Suprapubic skin (tissue), 4 donors: ENCODE measurements around the gene CBL. TPM values are rescaled to one million over a fixed set of nuclear protein-coding genes. Genes with fewer than 3 reads are reported as not detected.

Source experiments
- DNase-seq, 2 donors: peaks; one replicate each; pipeline ENCODE4 v3.0.0-alpha.2; 2019; ENCODE audit warnings: low spot score in 2 of 2
- H3K27ac ChIP-seq: fragments of 200-600 bp; sonication (generic); one replicate; pipeline ENCODE4 v1.5.1; 2019
- H3K27me3 ChIP-seq: fragments of 200-600 bp; sonication (generic); one replicate; pipeline ENCODE4 v1.5.1; 2019
- H3K36me3 ChIP-seq: fragments of 200-600 bp; sonication (generic); one replicate; pipeline ENCODE4 v1.5.1; 2019
- H3K4me1 ChIP-seq: fragments of 200-600 bp; sonication (generic); one replicate; pipeline ENCODE4 v1.5.1; 2019
- H3K4me3 ChIP-seq: fragments of 200-600 bp; sonication (generic); one replicate; pipeline ENCODE4 v1.5.1; 2019; ENCODE audit warnings: mild to moderate bottlenecking
- H3K9me3 ChIP-seq: fragments of 200-600 bp; sonication (generic); one replicate; pipeline ENCODE4 v1.5.1; 2019
- CTCF ChIP-seq, 2 donors: fragments of 200-600 bp in 1 of 2; fragments of 450-650 bp in 1 of 2; sonication (generic) in 1 of 2; IDR thresholded peaks; one replicate each; pipeline ENCODE4 v1.5.1; 2016 to 2019; ENCODE audit warnings: antibody characterized with exemption in 2 of 2, mild to moderate bottlenecking in 1 of 2, moderate library complexity in 1 of 2
- EP300 ChIP-seq: sonication (generic); formaldehyde crosslinking; IDR thresholded peaks from one replicate; pipeline ENCODE4 v1.6.1; 2017; ENCODE audit warnings: antibody characterized with exemption
- POLR2A ChIP-seq, 2 donors: fragments of 450-650 bp; IDR thresholded peaks; one replicate each; pipeline ENCODE4 v1.6.1; 2017; ENCODE audit warnings: antibody characterized with exemption in 2 of 2, mild to moderate bottlenecking in 2 of 2, moderate library complexity in 2 of 2
- POLR2AphosphoS5 ChIP-seq, 3 donors: sonication (generic); formaldehyde crosslinking; IDR thresholded peaks; one replicate each; pipeline ENCODE4 v1.6.1; 2017; ENCODE audit warnings: antibody characterized with exemption in 3 of 3
- WGBS: methylation state at CpG from one replicate; pipeline ENCODE4 v1.1.5; 2018; 5-methylcytosine and 5-hydroxymethylcytosine counted together
- total RNA-seq, 4 donors: library from RNA; depleted of rRNA; stranded (reverse); fragments of >200 nt; gene quantifications; one replicate each; pipeline ENCODE4 v1.1.0, GENCODE V29; 2016

The CBL gene
- total RNA-seq, 4 donors from 2014 or later, result 13.2 to 17.4 (median 17.2) TPM

DNA sequence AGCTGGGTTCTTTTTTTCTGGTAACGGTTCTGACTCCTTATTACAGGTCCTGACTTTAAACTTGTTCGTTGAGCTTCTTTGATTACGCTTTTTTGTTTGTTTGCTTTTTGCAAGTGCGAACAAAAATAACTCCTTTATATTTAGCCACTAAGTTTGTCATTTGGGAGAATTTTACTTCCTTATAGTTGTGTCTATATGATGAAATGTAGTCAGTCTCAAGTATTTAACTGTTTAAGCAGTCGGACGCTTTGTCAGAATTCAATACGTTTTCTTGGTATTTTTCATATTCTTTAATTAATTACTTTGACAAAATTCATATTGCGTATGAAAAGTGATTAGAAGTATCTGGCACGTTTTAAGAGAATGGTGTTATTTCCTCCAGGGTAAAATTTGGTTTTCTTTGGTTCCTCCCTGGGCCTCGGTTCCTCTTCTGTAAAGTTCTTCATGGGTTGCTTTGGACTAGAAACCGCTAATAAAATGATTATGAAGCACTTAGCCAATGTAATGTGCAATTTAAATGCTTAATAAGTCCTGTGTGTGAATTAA, 1.3 kb downstream of the CBL start:
- Histone ChIP-seq H3K27ac (peak overlapping the region; percentile 95), H3K9me3 (no peaks in the 10 kb centered on the region)
- no peak for DNase-seq

GRCh38 chr11:119209186-119209585, 3.0 kb downstream of the CBL start:
- H3K27ac ChIP-seq, result no peak overlapping the region
- WGBS, result 83% methylated on average over 7 of the region's 7 CpGs
- no peaks in the 10 kb centered on the region for H3K9me3 ChIP-seq
- H3K4me3 ChIP-seq, result no peak overlapping the region
- no peaks in the 10 kb centered on the region for H3K36me3 ChIP-seq
- H3K27me3 ChIP-seq, result no peaks in the 10 kb centered on the region
- no peak for DNase-seq
- TF ChIP-seq POLR2AphosphoS5 (IDR thresholded peaks at IDR 0.05) (no peak), POLR2A (IDR thresholded peaks at IDR 0.05) (no peak), CTCF (IDR thresholded peaks at IDR 0.05) (no peak), EP300 (no peak)
- peaks cover 25% of the 10 kb centered on the region for H3K4me1 ChIP-seq

More for the DNA sequence above, 1.3 kb downstream of the CBL start:
- H3K4me3 ChIP-seq, result peak overlapping the region; percentile 94
- TF ChIP-seq POLR2AphosphoS5 (IDR thresholded peaks at IDR 0.05), result no peak
- no peak for TF ChIP-seq CTCF (IDR thresholded peaks at IDR 0.05)
- no peak for TF ChIP-seq POLR2A (IDR thresholded peaks at IDR 0.05)
- 33% methylated on average over 11 of the region's 11 CpGs for WGBS
- H3K27me3 ChIP-seq, result no peaks in the 10 kb centered on the region
- no peaks in the 10 kb centered on the region for H3K36me3 ChIP-seq
- peaks cover 22% of the 10 kb centered on the region for H3K4me1 ChIP-seq

DNA sequence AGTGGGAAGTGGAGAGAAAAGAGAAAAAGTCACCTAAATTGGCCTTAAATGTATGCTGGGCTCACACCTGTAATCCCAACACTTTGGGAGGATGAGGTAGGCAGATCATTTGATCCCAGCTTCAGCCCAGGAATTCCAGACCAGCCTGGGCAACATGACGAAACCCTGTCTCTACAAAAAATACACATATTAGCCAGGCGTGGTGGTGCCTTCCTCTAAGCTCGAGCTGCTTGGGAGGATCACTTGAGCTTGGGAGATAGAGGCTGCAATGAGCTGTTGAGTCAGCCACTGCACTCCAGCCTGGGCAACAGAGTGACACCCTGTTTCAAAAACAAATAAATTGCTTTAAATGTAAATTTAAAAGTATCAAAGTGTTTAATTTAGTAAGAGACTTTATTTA, 3.9 kb downstream of the CBL start:
- DNase-seq, result no peak
- Histone ChIP-seq H3K27ac (no peak overlapping the region), H3K4me3 (no peak overlapping the region), H3K27me3 (no peaks in the 10 kb centered on the region), H3K36me3 (no peaks in the 10 kb centered on the region), H3K9me3 (no peaks in the 10 kb centered on the region), H3K4me1 (peaks cover 25% of the 10 kb centered on the region)
- no peak for TF ChIP-seq EP300
- no peak for TF ChIP-seq CTCF (IDR thresholded peaks at IDR 0.05)
- TF ChIP-seq POLR2AphosphoS5 (IDR thresholded peaks at IDR 0.05), result no peak
- TF ChIP-seq POLR2A (IDR thresholded peaks at IDR 0.05), result no peak
- WGBS, result 82% methylated on average over 3 of the region's 3 CpGs

DNA sequence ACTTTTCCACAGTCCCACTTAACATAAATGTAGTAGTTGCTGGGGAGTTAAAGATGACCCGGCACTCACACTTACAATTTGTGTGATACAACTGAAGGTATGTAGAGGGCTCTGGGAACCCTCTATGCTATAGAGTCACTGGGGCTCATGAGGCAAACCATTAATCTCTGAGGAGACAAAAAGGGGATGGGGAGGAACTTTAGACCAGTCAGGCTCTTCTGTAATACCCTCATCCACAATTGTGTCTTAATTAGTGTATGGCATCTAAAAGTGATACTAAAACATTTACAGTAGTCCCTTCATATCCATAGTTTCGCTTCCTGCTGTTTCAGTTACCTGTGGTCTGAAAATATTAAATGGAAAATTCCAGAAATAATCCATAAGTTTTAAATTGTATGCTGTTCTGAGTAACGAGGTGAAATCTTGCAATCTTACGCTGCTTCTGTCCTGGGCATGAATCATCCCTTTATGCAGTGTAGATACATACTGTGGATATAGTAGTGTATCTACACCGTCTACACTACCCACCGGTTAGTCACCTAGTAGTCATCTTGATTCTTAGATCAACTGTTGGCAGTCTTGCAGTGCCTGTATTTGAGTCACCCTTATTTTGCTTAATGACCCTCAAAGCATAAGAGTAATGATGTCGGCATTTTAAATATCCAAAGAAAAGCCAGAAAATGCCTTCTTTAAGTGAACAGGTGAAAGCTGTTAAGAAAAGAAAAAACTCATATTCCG, 12.2 kb downstream of the CBL start:
- WGBS, result 76% methylated on average over 8 of the region's 8 CpGs
- Histone ChIP-seq H3K27ac (no peak overlapping the region), H3K36me3 (no peaks in the 10 kb centered on the region), H3K4me1 (no peaks in the 10 kb centered on the region), H3K9me3 (no peaks in the 10 kb centered on the region), H3K4me3 (no peak overlapping the region), H3K27me3 (no peaks in the 10 kb centered on the region)
- TF ChIP-seq POLR2AphosphoS5 (IDR thresholded peaks at IDR 0.05), result no peak
- TF ChIP-seq POLR2A (IDR thresholded peaks at IDR 0.05), result no peak
- no peak for TF ChIP-seq EP300
- TF ChIP-seq CTCF (IDR thresholded peaks at IDR 0.05), result no peak
- no peak for DNase-seq

DNA sequence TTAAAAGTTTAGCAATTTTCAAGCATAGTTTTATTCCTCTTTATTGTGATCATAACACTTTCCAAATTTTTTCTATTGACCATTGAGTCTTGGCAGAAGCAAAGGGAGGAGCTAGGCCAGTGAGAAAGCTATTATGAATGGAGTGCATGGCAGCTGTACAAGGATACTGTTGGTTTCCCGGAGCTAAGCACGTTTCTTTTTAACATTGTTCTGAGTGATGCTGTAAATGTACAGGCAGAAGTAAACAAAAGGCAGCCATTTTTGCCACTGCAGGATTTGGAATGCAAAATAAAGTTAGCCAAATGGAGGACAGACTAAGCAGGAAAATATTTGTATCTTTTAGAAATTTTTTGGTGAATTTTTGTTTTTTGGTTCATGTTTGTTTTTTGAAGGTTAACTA, 16.2 kb downstream of the CBL start:
- H3K36me3 ChIP-seq, result no peaks in the 10 kb centered on the region
- TF ChIP-seq EP300 (no peak), CTCF (IDR thresholded peaks at IDR 0.05) (no peak), POLR2AphosphoS5 (IDR thresholded peaks at IDR 0.05) (no peak), POLR2A (IDR thresholded peaks at IDR 0.05) (no peak)
- no peak overlapping the region for H3K27ac ChIP-seq
- no peak for DNase-seq
- H3K4me3 ChIP-seq, result no peak overlapping the region
- 11% methylated on average over 2 of the region's 2 CpGs for WGBS
- H3K27me3 ChIP-seq, result no peaks in the 10 kb centered on the region
- H3K4me1 ChIP-seq, result no peaks in the 10 kb centered on the region
- no peaks in the 10 kb centered on the region for H3K9me3 ChIP-seq
